ENCODE data around the gene SLC7A7. TPM values are rescaled to one million over a fixed set of nuclear protein-coding genes. Genes with fewer than 3 reads are reported as not detected.
"Not testable (repeated sequence)": the region's sequence is repeated elsewhere in the genome, so short reads cannot be mapped to it uniquely, and the experiment has no call there.

SLC7A7 gene
- total and polyA plus RNA-seq, 5 donors = 3.1 to 13.6 (median 7.5) TPM

DNA sequence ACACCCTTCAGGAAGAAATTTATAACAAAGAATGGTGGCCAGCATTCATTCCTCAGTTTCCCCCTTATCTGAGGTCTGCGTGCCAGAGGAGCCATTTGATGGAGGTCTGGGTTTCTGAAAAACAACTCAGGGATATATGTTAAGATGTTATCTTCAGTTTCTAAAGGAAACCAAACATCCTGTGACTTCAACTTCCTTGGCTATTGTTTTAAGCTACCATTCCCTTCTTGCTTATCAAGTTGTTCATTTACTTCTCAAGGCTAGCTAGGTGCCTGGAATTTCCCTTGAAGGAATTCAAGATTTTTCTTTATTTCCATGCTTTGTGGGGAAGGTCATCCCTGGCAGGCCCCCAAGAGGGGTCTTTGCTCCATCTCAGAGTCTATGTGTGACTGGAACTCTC is 75.8 kb downstream of the SLC7A7 start:
- intact Hi-C loops (cut with DNase I) = no loop called here
- no peak for ATAC-seq
- Histone ChIP-seq H3K27me3 (ENCODE audit: control insufficient read depth, insufficient read depth) (no peaks in the 10 kb centered on the region), H3K4me3 (ENCODE audit: low read length) (no peak overlapping the region), H3K9me3 (ENCODE audit: control insufficient read depth, low read length) (no peaks in the 10 kb centered on the region), H3K27ac (ENCODE audit: low read length) (no peak overlapping the region), H3K4me1 (ENCODE audit: control insufficient read depth, insufficient read depth, low read length) (peaks cover 2% of the 10 kb centered on the region)
- DNase-seq = no peak
- WGBS = 62% methylated on average over 1 of the region's 1 CpG

DNA sequence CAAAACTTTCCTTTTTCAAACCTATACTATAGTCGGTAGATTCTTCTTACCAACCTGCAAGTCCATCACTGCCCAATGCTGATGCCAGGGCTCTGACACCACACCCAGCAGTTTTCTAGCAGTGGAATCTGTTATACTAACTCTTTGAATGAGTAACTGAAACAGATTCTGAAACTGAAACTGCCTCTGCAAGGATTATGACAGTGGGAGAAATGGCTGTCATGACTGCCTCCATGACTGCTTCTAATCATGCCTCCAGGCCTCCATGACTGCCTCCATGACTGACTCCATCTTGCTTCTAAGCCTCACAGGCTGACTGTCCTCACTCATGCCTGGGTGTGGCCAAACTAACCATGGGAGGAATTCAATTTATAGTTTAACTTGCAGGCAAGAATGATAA is 78.2 kb downstream of the SLC7A7 start:
- no peaks in the 10 kb centered on the region for H3K9me3 ChIP-seq (ENCODE audit: control insufficient read depth, low read length)
- H3K27ac ChIP-seq (ENCODE audit: low read length) = no peak overlapping the region
- 91% methylated on average over 1 of the region's 1 CpG for WGBS
- H3K4me3 ChIP-seq (ENCODE audit: low read length) = no peak overlapping the region
- ATAC-seq (no peak), DNase-seq (no peak)
- intact Hi-C loops (cut with DNase I) = no loop called here
- H3K27me3 ChIP-seq (ENCODE audit: control insufficient read depth, insufficient read depth) = no peaks in the 10 kb centered on the region
- H3K4me1 ChIP-seq (ENCODE audit: control insufficient read depth, insufficient read depth, low read length) = peaks cover 2% of the 10 kb centered on the region

DNA sequence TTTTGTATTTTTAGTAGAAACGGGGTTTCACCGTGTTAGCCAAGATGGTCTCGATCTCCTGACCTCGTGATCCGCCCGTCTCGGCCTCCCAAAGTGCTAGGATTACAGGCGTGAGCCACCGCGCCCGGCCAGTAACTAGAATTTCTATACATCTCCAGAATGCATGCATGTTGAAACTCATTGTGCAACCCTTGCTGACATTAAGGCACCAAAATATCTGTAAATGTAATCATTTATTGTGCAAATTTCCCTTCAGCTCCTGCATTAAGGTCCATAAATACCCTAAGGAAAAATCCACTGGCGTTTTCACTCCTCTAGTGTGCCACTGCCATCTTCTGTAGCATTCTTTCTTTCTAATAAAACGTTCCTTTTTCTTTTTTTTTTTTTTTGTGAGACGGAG is 78.9 kb downstream of the SLC7A7 start:
- ATAC-seq; DNase-seq; H3K4me3 ChIP-seq (ENCODE audit: low read length); intact Hi-C loops (cut with DNase I); H3K27me3 ChIP-seq (ENCODE audit: control insufficient read depth, insufficient read depth); H3K4me1 ChIP-seq (ENCODE audit: control insufficient read depth, insufficient read depth, low read length); H3K27ac ChIP-seq (ENCODE audit: low read length); H3K9me3 ChIP-seq (ENCODE audit: control insufficient read depth, low read length): not testable (repeated sequence)
- WGBS = 94% methylated on average over 12 of the region's 14 CpGs

DNA sequence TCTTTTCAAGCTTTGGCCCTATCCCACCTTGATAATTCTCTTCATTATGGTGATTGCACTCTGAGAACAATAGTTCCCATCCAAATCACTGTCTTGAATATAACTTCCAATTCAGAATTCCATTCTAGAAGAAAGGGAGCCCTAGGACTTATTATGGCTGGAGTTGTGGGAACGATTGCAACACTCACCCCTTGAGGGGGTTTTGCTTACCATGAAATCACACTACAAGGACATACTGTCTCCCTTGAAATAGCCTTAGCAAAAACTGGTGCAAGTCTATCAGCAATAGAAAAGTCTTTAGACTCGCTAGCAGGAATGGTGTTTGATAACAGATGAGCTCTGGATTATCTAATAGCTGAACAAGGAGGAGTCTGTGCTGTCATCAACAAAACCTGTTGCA is 80.1 kb downstream of the SLC7A7 start:
- no peak for ATAC-seq
- WGBS = 57% methylated on average over 2 of the region's 2 CpGs
- Histone ChIP-seq H3K4me3 (ENCODE audit: low read length) (no peak overlapping the region), H3K9me3 (ENCODE audit: control insufficient read depth, low read length) (no peaks in the 10 kb centered on the region), H3K4me1 (ENCODE audit: control insufficient read depth, insufficient read depth, low read length) (peaks cover 2% of the 10 kb centered on the region), H3K27me3 (ENCODE audit: control insufficient read depth, insufficient read depth) (no peaks in the 10 kb centered on the region), H3K27ac (ENCODE audit: low read length) (no peak overlapping the region)
- intact Hi-C loops (cut with DNase I) = no loop called here
- DNase-seq = no peak

DNA sequence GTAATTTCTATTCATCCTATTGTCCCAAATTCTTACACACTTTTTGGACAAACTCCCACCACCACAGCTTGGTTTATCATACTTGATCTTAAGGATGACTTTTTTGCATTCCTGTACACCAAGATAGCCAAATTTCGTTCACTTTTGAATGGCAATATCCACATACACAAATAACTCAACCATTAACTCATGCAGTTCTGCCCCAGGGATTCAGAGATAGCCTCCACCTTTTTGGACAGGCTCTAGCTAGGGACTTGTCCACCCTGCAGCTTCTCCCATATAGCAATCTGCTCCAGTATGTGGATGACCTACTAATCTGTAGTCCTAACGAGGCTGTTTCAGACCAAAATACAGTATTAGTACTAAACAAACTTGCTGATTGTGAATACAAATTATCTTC is 81.4 kb downstream of the SLC7A7 start:
- Histone ChIP-seq H3K4me1 (ENCODE audit: control insufficient read depth, insufficient read depth, low read length) (peaks cover 2% of the 10 kb centered on the region), H3K27ac (ENCODE audit: low read length) (no peak overlapping the region), H3K4me3 (ENCODE audit: low read length) (no peak overlapping the region), H3K27me3 (ENCODE audit: control insufficient read depth, insufficient read depth) (no peaks in the 10 kb centered on the region), H3K9me3 (ENCODE audit: control insufficient read depth, low read length) (no peaks in the 10 kb centered on the region)
- intact Hi-C loops (cut with DNase I) = no loop called here
- DNase-seq (no peak), ATAC-seq (no peak)
- WGBS = 56% methylated on average over 2 of the region's 2 CpGs

DNA sequence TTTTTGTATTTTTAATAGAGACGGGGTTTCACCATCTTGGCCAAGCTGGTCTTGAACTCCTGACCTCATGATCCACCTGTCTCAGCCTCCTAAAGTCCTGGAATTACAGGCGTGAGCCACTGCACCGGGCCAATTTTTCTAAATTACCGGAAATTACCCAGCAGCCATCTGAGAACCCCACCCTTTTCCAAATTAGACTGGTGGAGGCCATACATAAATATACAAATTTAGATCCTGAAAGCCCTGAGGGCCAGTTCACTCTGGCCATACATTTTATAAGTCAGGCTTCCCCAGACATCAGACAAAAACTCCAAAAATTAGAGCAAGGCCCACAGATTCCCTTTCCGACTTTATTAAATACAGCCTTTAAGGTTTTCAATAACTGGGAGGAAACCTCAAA is 83.2 kb downstream of the SLC7A7 start:
- H3K4me1 ChIP-seq (ENCODE audit: control insufficient read depth, insufficient read depth, low read length); DNase-seq; H3K27ac ChIP-seq (ENCODE audit: low read length); H3K4me3 ChIP-seq (ENCODE audit: low read length); H3K9me3 ChIP-seq (ENCODE audit: control insufficient read depth, low read length); intact Hi-C loops (cut with DNase I); H3K27me3 ChIP-seq (ENCODE audit: control insufficient read depth, insufficient read depth); ATAC-seq: not testable (repeated sequence)
- WGBS = 85% methylated on average over 5 of the region's 5 CpGs

DNA sequence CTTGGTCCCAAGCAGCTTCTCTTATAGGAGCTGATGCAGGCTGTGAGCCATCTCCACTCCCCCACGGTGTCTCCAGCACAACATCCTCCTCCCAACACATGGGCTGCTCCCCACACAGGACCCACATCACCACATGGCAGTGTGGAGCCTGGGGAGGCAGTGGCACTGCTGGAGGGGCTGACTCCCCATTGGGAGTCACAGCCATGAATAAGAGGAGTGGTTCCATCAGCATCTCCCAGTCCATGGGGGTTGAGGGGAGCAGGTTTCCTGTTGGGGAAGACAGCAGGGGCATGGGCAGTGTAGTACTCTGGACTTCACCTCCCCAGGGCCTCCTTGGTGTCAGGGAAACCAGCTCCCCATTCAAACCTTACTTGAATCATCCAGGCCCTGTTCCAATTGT is 89.2 kb downstream of the SLC7A7 start:
- H3K4me3 ChIP-seq (ENCODE audit: low read length) = no peak overlapping the region
- no peaks in the 10 kb centered on the region for H3K27me3 ChIP-seq (ENCODE audit: control insufficient read depth, insufficient read depth)
- H3K27ac ChIP-seq (ENCODE audit: low read length) = no peak overlapping the region
- no peaks in the 10 kb centered on the region for H3K4me1 ChIP-seq (ENCODE audit: control insufficient read depth, insufficient read depth, low read length)
- intact Hi-C loops (cut with DNase I) = no loop called here
- H3K9me3 ChIP-seq (ENCODE audit: control insufficient read depth, low read length) = no peaks in the 10 kb centered on the region
- no peak for ATAC-seq
- no peak for DNase-seq
- 49% methylated on average over 1 of the region's 1 CpG for WGBS

DNA sequence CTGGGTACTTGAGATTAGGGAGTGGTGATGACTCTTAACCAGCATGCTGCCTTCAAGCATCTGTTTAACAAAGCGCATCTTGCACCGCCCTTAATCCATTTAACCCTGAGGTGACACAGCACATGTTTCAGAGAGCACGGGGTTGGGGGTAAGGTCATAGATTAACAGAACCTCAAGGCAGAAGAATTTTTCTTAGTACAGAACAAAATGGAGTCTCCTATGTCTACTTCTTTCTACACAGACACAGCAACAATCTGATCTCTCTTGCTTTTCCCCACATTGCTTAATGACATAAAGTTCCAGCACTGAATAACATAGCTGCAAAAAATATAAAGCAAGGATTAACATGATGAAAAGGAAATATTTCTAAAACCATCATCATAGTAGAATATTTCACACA is 89.9 kb downstream of the SLC7A7 start:
- H3K4me3 ChIP-seq (ENCODE audit: low read length); H3K9me3 ChIP-seq (ENCODE audit: control insufficient read depth, low read length); H3K27ac ChIP-seq (ENCODE audit: low read length); ATAC-seq; intact Hi-C loops (cut with DNase I); H3K27me3 ChIP-seq (ENCODE audit: control insufficient read depth, insufficient read depth); DNase-seq; H3K4me1 ChIP-seq (ENCODE audit: control insufficient read depth, insufficient read depth, low read length): not testable (repeated sequence)
- WGBS = 48% methylated on average over 3 of the region's 3 CpGs

DNA sequence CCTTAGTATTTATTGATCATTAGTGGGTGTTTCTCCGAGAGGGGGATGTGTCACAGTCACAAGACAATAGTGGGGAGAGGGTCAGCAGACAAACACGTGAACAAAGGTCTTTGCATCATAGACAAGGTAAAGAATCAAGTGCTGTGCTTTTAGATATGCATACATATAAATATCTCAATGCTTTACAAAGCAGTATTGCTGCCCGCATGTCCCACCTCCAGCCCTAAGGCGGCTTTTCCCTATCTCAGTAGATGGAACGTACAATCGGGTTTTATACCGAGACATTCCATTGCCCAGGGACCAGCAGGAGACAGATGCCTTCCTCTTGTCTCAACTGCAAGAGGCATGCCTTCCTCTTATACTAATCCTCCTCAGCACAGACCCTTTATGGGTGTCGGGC is 90.4 kb downstream of the SLC7A7 start:
- DNase-seq; intact Hi-C loops (cut with DNase I); H3K27me3 ChIP-seq (ENCODE audit: control insufficient read depth, insufficient read depth); H3K4me3 ChIP-seq (ENCODE audit: low read length); H3K27ac ChIP-seq (ENCODE audit: low read length); H3K9me3 ChIP-seq (ENCODE audit: control insufficient read depth, low read length); ATAC-seq; H3K4me1 ChIP-seq (ENCODE audit: control insufficient read depth, insufficient read depth, low read length): not testable (repeated sequence)
- 65% methylated on average over 8 of the region's 8 CpGs for WGBS

DNA sequence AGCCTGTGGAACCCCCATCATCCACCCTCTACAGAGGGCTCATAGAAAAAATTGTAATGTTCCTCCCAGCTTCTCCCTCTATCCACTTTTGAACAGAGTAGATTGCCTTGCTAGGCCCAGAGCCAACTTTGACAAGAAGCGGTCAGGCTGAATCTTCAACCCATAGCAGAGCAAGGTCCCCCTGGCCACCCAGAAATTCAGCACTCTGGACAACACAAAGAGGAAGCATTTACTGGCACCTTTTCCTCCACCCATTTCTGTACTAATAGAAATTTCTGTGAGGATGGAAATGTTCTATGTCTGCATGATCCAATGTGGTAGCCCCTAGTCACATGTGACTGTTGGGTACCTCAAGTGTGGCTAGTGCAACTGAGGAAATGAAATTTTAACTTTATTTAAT is 91.4 kb downstream of the SLC7A7 start:
- Histone ChIP-seq H3K4me3 (ENCODE audit: low read length) (no peak overlapping the region), H3K27ac (ENCODE audit: low read length) (no peak overlapping the region), H3K9me3 (ENCODE audit: control insufficient read depth, low read length) (no peaks in the 10 kb centered on the region), H3K4me1 (ENCODE audit: control insufficient read depth, insufficient read depth, low read length) (no peaks in the 10 kb centered on the region), H3K27me3 (ENCODE audit: control insufficient read depth, insufficient read depth) (no peaks in the 10 kb centered on the region)
- WGBS = 56% methylated on average over 1 of the region's 1 CpG
- no peak for ATAC-seq
- no peak for DNase-seq
- intact Hi-C loops (cut with DNase I) = no loop called here
